BLaER1 (cell line): ENCODE measurements around the gene FAM174C.
"Not testable (repeated sequence)": the region's sequence is repeated elsewhere in the genome, so short reads cannot be mapped to it uniquely, and the experiment has no call there.

ENCODE experiments used
- H3K27ac ChIP-seq: shearing (Covaris generic); formaldehyde crosslinking; 2 replicates; pipeline ENCODE4 v1.8.1; 2022
- H3K27me3 ChIP-seq: shearing (Covaris generic); formaldehyde crosslinking; 2 replicates; pipeline ENCODE4 v1.8.1; 2022
- H3K36me3 ChIP-seq: shearing (Covaris generic); formaldehyde crosslinking; 2 replicates; pipeline ENCODE4 v1.8.1; 2022
- H3K4me1 ChIP-seq: shearing (Covaris generic); formaldehyde crosslinking; 2 replicates; pipeline ENCODE4 v1.8.1; 2022
- H3K4me2 ChIP-seq: shearing (Covaris generic); formaldehyde crosslinking; 2 replicates; pipeline ENCODE4 v1.8.1; 2022
- H3K4me3 ChIP-seq: shearing (Covaris generic); formaldehyde crosslinking; 2 replicates; pipeline ENCODE4 v1.8.1; 2022
- H3K9ac ChIP-seq: shearing (Covaris generic); formaldehyde crosslinking; 2 replicates; pipeline ENCODE4 v1.8.1; 2022
- H3K9me3 ChIP-seq: shearing (Covaris generic); formaldehyde crosslinking; 2 replicates; pipeline ENCODE4 v1.8.1; 2022
- H4K20me1 ChIP-seq: shearing (Covaris generic); formaldehyde crosslinking; 2 replicates; pipeline ENCODE4 v1.8.1; 2022
- Cebpa-rat ChIP-seq: shearing (Covaris generic); IDR thresholded peaks from 2 replicates; pipeline ENCODE4 v1.8.1; 2022

FAM174C gene

DNA sequence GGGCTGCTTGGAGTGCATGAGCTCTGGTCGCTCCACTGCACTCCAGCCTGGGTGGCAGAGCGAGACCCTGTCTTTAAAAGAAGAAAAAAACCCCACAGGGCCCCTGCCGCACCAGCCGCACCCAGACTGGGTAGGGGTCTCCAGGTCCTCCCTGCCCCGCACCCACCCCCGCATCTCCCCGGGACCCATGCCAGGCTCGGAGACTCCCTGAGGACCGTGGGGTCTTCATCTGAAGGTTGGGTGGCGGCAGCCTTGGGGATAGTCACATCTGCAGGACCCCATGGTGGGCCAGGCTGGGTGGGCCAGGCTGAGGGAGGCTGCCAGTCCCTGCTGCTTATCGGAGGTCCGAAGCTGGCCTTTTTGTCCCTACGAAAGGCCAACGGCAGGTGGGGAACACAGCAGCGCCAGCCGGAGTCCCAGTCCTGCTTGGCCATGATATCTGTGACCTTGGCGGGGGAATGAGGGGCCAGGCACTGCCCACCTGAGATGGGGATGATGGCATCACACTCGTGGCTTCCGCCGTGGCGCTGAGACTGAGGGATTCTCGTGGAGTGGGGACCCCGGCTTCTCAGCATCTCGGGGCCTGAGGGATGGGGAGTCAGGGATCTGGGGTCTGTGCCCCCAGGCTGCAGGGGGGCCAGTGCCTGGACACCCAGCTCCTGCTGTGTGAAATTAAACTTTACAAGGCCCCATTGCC, 21.4 kb downstream of the FAM174C start:
- H3K4me1 ChIP-seq: peaks cover 50% of the 10 kb centered on the region
- H4K20me1 ChIP-seq: peaks cover 42% of the 10 kb centered on the region
- H3K4me3 ChIP-seq: no peak overlapping the region; the same call in 1 of the 2 replicates
- no peak overlapping the region for H3K9ac ChIP-seq
- H3K27ac ChIP-seq: no peak overlapping the region
- H3K9me3 ChIP-seq: no peaks in the 10 kb centered on the region
- TF ChIP-seq Cebpa-rat: no peak
- peaks cover 29% of the 10 kb centered on the region for H3K27me3 ChIP-seq
- peak overlapping the region; percentile 69 for H3K4me2 ChIP-seq
- peaks cover 4% of the 10 kb centered on the region; the same call in 1 of the 2 replicates for H3K36me3 ChIP-seq

DNA sequence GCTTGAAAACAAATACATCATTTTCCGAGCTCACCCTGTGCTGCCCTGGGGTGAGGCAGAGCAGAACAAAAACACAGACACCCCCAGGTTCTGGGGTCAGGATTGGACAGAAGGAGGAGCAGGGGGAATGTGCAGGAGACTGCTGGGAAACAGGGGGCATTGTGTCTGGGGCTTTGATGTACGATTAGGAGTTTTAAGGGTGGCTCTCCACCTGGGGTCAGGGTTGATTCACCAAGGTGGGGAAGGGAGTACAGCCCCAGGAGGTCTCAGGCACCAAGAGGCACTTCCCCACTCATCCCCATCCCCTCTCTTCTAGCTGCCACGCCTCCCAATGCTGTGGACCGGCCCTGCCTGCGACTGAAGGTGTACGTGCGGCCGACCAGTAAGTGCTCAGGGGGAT, 22.9 kb downstream of the FAM174C start:
- no peak overlapping the region for H3K9ac ChIP-seq
- no peak overlapping the region for H3K27ac ChIP-seq
- peaks cover 35% of the 10 kb centered on the region for H3K4me1 ChIP-seq
- peaks cover 27% of the 10 kb centered on the region for H4K20me1 ChIP-seq
- H3K9me3 ChIP-seq: no peaks in the 10 kb centered on the region
- H3K4me3 ChIP-seq: no peak overlapping the region
- H3K36me3 ChIP-seq: peaks cover 4% of the 10 kb centered on the region; the same call in 1 of the 2 replicates
- no peak overlapping the region for H3K4me2 ChIP-seq
- no peak for TF ChIP-seq Cebpa-rat
- peaks cover 14% of the 10 kb centered on the region; the same call in 1 of the 2 replicates for H3K27me3 ChIP-seq

DNA sequence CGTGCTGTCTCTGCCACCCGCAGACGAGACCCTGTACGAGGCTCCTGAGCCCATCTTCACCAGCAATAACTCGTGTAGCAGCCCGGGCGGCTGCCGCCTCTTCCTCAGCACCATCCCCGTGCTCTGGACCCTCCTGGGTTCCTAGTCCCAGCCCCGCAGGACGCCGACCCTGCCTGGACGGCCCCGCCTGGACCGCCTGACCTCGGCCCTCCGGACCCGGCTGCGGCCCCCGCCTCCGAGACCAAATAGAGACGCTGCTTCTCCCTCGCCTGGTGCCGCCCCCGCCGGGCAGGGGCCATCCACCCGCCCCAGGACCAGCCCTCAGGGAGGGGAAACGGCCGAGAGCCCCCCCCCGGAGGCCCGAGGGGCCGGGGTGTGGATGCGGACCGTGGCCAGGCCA, 24.5 kb downstream of the FAM174C start:
- no peak for TF ChIP-seq Cebpa-rat
- H3K4me1 ChIP-seq: peaks cover 19% of the 10 kb centered on the region
- no peak overlapping the region for H3K4me2 ChIP-seq
- H4K20me1 ChIP-seq: peaks cover 12% of the 10 kb centered on the region; the same call in 1 of the 2 replicates
- no peak overlapping the region for H3K27ac ChIP-seq
- H3K9me3 ChIP-seq: no peaks in the 10 kb centered on the region
- H3K27me3 ChIP-seq: peaks cover 2% of the 10 kb centered on the region; the same call in 1 of the 2 replicates
- peaks cover 4% of the 10 kb centered on the region; the same call in 1 of the 2 replicates for H3K36me3 ChIP-seq
- no peak overlapping the region for H3K4me3 ChIP-seq
- no peak overlapping the region for H3K9ac ChIP-seq

DNA sequence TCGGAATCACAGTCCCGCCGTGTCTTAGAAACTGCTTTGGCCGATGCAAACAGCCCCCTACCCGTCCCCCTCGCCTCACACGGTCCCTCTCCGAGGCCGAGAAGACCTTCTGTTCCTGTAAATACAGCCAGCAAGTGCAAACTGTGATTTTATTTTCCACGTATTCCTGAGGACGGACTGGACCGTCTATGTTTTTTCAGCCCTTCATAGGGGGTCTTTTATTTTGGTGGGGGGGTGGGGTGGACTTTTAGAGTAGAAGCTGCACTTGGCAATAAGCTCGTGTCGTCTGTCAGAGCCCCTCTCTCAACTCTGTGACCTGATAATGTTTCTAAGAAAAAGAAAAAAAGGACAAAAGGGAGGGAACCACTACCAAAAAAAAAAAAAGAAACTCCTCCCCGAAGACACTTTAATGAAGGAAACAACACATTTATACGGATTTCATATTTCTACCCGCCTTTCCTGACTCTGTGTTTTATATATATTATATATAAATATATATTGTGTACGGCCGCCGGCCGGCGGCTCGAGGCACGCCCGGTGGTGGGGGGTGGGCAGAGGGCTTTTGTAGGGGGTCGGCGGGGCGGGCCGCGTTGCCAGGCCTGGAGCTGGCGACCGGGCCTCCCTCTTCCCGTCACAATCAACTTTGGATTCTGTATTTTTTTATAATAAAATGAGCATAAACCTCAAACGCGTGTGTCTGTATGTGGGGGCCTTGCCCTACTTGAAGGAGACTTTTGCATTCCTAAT, 25.6 kb downstream of the FAM174C start:
- no peak overlapping the region for H3K4me3 ChIP-seq
- no peak for TF ChIP-seq Cebpa-rat
- H4K20me1 ChIP-seq: 0 out of 2 replicates have a peak, but pooled peaks cover 4% of the 10 kb centered on the region
- H3K4me1 ChIP-seq: peaks cover 18% of the 10 kb centered on the region
- no peak overlapping the region for H3K4me2 ChIP-seq
- H3K9ac ChIP-seq: no peak overlapping the region
- no peak overlapping the region for H3K27ac ChIP-seq
- H3K9me3 ChIP-seq: no peaks in the 10 kb centered on the region
- H3K27me3 ChIP-seq: no peaks in the 10 kb centered on the region
- peaks cover 4% of the 10 kb centered on the region; the same call in 1 of the 2 replicates for H3K36me3 ChIP-seq

DNA sequence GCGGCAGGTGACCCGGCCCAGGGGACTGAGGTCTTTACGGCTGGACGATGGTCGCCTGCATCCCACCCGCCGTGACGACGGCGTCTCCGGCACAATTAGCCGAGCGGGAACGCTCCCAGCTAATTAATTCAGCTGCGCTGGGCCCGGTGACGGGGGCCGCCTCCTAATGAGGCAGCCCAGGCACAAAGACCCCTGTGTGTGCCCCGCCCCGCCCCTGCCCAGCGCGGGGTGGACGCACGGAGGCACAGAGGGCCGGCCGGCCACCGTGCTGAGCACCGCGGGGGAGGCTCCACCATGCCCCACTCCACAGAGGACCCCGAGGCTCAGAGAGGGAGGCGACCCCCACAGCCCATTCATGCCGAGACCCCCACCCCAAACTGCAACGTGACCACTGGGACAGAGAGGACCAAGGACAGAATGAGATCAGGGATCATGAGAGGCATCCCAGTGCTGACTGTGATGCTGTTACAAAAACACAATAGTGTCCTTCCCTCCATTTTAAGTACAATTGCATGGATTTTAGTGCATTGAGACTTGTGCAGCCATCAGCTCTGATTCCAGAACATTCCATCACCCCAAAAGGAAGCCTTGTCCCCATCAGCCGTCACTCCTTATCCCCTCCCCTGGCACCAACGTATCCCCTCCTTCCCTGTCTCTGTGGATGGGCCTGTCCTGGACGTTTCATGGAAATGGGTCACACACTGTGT, 27.4 kb downstream of the FAM174C start:
- Histone ChIP-seq H3K9me3 (no peaks in the 10 kb centered on the region), H3K9ac (no peak overlapping the region), H3K4me2 (no peak overlapping the region), H4K20me1 (no peaks in the 10 kb centered on the region), H3K4me3 (no peak overlapping the region), H3K4me1 (peaks cover 9% of the 10 kb centered on the region; the same call in 1 of the 2 replicates), H3K36me3 (peaks cover 4% of the 10 kb centered on the region; the same call in 1 of the 2 replicates), H3K27ac (no peak overlapping the region), H3K27me3 (no peaks in the 10 kb centered on the region)
- no peak for TF ChIP-seq Cebpa-rat

DNA sequence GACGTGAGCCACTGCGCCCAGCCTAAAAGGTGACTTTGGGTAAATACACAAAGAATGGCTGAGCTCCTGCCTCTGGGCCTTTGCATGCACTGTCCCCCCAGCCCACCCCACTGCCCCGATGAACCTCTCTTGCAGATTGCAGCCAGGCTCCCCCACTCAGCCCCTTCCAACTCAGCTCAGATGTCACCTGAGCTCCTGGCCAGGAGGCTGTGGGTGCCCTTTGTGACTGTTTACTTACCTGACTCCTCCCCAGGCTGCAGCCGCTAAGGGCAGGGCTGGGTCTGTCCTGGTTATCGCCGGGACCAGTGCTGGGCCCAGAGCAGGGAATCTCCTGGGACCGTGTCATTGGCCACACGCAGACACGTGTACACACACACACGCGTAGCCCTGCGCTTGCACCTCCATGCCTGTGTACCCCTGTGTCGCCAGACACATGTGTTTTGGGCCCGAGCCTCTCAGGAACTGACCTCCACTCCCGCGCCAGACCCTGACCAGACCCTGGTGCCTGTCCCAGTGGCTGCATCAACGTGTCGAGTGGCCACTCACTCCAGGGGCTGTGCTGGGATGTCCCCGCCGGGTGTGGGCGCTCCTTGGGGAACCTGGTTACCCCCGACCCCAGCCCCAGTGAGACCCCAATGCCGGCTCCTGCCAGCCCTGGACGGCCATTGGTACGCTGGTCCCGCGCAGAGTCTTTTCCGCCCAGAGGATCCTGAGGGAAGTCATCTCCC, 29.0 kb downstream of the FAM174C start:
- Histone ChIP-seq H4K20me1 (no peaks in the 10 kb centered on the region), H3K27me3 (no peaks in the 10 kb centered on the region), H3K36me3 (no peaks in the 10 kb centered on the region; the same call in 1 of the 2 replicates), H3K9ac (no peak overlapping the region), H3K4me1 (peaks cover 20% of the 10 kb centered on the region), H3K4me2 (no peak overlapping the region), H3K27ac (no peak overlapping the region), H3K4me3 (no peak overlapping the region), H3K9me3 (no peaks in the 10 kb centered on the region)
- no peak for TF ChIP-seq Cebpa-rat

DNA sequence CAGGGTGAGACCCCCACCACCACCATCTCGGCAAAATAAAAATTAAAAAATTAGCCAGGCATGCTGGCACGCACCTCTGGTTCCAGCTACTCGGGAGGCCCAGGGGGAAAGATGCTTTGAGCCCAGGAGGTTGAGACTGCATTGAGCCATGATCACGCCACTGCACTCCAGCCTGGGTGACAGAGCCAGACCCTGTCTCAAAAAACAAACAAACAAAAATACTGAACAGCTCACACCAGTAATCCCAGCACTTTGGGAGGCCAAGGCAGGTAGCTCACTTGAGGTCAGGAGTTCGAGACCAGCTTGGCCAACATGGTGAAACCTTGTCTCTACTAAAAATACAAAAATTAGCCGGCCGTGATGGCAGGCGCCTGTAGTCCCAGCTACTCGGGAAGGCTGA, 30.0 kb downstream of the FAM174C start:
- H4K20me1 ChIP-seq, H3K27ac ChIP-seq, H3K9me3 ChIP-seq, H3K36me3 ChIP-seq, H3K27me3 ChIP-seq, H3K4me3 ChIP-seq, H3K9ac ChIP-seq: not testable (repeated sequence)
- Histone ChIP-seq H3K4me1 (peaks cover 28% of the 10 kb centered on the region), H3K4me2 (0 out of 2 replicates have a peak overlapping the region, but pooled peaks have one; percentile 17)

DNA sequence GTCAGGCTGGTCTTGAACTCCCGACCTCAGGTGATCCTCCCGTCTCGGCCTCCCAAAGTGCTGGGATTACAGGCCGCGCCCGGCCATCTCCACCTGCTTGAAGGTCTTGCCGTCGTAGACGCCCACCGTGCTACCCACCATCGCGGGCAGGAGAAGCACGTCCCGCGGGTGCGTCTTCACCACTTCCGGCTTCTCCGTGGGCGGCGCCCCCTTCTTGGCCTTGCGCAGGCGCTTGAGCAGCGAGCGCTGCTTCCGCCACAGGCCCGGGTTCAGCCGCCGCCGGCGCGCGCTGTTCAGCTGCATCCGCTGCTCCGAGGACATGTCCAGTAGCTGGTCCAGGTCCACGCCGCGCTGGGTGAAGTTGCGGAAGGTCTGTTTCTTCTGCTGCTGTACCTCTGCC, 32.0 kb downstream of the FAM174C start:
- Histone ChIP-seq H3K36me3 (no peaks in the 10 kb centered on the region), H3K4me1 (peaks cover 48% of the 10 kb centered on the region), H3K27me3 (no peaks in the 10 kb centered on the region), H3K9ac (no peak overlapping the region), H3K4me3 (no peak overlapping the region), H3K9me3 (no peaks in the 10 kb centered on the region), H3K4me2 (no peak overlapping the region), H3K27ac (no peak overlapping the region), H4K20me1 (no peaks in the 10 kb centered on the region)
- no peak for TF ChIP-seq Cebpa-rat

DNA sequence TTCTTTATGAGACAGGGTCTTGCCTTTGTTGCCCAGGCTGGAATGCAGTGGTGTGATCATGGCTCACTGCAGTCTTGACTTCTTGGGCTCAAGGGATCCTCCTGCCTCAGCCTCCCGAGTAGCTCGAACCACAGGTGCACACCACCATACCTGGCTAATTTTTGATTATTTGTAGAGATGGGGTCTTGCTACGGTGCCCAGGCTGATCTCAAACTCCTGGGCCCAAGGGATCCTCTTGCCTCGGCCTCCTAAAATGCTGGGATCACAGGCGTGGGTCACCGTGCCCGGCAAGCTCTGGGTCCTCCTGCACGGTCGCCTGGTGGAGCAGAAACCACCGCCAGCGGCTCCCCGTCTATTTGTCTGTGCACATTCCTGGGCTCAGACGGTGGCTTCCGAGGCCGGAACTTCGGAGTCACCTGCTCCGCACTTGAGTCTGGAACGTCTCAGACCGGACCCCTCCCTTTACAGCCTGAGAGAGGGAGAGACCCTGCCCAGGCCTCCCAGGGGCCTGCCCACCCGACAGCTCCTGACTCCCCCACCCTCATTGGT, 32.5 kb downstream of the FAM174C start:
- Histone ChIP-seq H3K4me1 (peaks cover 52% of the 10 kb centered on the region), H3K27me3 (no peaks in the 10 kb centered on the region), H3K4me2 (no peak overlapping the region), H3K27ac (no peak overlapping the region), H3K9ac (no peak overlapping the region), H3K4me3 (no peak overlapping the region), H4K20me1 (no peaks in the 10 kb centered on the region; the same call in 1 of the 2 replicates), H3K36me3 (no peaks in the 10 kb centered on the region), H3K9me3 (no peaks in the 10 kb centered on the region)
- no peak for TF ChIP-seq Cebpa-rat
